ENCODE results near the gene NAIF1. TPM values are rescaled to one million over a fixed set of nuclear protein-coding genes. Genes with fewer than 3 reads are reported as not detected.

Gene NAIF1
- total and polyA plus RNA-seq, 10 donors: 9.3 to 15.4 (median 11.5) TPM

DNA sequence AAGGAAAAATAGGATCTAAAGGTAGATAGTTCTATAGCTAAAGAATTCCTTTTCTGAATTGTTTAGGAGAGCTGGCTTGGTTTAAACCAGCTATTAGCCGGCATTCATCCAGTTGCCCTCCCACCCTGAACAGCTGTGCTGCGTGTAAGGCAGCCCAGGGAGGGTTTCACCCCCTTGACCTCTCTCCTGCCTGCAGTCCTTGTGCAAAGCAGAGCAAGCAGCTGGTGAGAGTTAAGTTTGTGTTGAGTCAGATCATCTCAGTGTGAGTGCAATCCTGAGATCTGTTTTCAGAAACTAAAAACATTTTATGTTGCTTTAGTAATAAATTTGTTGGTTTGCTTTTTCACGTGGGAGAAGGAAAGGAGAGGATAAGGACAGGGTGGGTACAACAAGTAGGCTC, 13.9 kb upstream of the NAIF1 start:
- TF ChIP-seq POLR2A (IDR thresholded peaks at IDR 0.05) (no peak), POLR2AphosphoS5 (IDR thresholded peaks at IDR 0.05) (peak in 2 of 3 donors; percentile 65 to 83)
- TF ChIP-seq, protein P1, sequence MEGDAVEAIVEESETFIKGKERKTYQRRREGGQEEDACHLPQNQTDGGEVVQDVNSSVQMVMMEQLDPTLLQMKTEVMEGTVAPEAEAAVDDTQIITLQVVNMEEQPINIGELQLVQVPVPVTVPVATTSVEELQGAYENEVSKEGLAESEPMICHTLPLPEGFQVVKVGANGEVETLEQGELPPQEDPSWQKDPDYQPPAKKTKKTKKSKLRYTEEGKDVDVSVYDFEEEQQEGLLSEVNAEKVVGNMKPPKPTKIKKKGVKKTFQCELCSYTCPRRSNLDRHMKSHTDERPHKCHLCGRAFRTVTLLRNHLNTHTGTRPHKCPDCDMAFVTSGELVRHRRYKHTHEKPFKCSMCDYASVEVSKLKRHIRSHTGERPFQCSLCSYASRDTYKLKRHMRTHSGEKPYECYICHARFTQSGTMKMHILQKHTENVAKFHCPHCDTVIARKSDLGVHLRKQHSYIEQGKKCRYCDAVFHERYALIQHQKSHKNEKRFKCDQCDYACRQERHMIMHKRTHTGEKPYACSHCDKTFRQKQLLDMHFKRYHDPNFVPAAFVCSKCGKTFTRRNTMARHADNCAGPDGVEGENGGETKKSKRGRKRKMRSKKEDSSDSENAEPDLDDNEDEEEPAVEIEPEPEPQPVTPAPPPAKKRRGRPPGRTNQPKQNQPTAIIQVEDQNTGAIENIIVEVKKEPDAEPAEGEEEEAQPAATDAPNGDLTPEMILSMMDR (IDR thresholded peaks at IDR 0.05 in 8 of 11, conservative IDR thresholded peaks at IDR 0.05 in 3 of 11): no peak
- no peak for DNase-seq
- intact Hi-C loops (cut with DNase I; ENCODE audit: low total_unique reads): no loop called here
- H3K27ac ChIP-seq: peak overlapping the region in 7 of 8 donors; percentile 49 to 68 (median 63)
- H3K9me3 ChIP-seq: no peaks in the 10 kb centered on the region
- H3K27me3 ChIP-seq (replicated peaks in 1 of 7): no peaks in the 10 kb centered on the region
- 64 to 72% (median 68%) methylated on average over 3 of the region's 3 CpGs for WGBS, 5 donors
- H3K4me1 ChIP-seq: peaks cover 19 to 87% (median 58%) of the 10 kb centered on the region in 6 donors
- H3K36me3 ChIP-seq: peaks cover 0 to 31% (median 0%) of the 10 kb centered on the region in 6 donors
- H3K4me3 ChIP-seq: no peak overlapping the region

DNA sequence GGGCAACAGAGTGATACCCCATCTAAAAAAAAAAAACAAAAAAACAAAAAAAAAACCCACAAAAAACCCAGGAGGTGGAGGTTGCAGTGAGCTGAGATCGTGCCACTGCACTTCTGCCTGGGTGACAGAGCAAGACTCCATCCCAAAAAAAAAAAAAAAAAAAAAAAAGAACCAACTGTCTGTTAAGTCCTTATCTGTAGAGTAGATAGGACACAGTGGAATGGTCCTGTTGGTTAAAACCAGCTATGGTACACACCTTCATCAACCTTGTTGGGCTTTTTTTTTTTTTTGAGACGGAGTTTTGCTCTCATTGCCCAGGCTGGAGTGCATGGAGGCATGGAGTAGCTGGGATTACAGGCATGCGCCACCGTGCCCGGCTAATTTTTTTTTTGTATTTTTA, 13.1 kb upstream of the NAIF1 start:
- Histone ChIP-seq H3K9me3 (no peaks in the 10 kb centered on the region), H3K27ac (peak overlapping the region in 3 of 8 donors; percentile 7 to 68 (median 49)), H3K36me3 (peaks cover 0 to 23% (median 0%) of the 10 kb centered on the region in 6 donors), H3K4me3 (no peak overlapping the region), H3K27me3 (replicated peaks in 1 of 7) (no peaks in the 10 kb centered on the region), H3K4me1 (peaks cover 21 to 88% (median 59%) of the 10 kb centered on the region in 6 donors)
- 87 to 95% (median 91%) methylated on average over 5 of the region's 5 CpGs for WGBS, 5 donors
- intact Hi-C loops (cut with DNase I; ENCODE audit: low total_unique reads): no loop called here
- no peak for DNase-seq
- no peak for TF ChIP-seq POLR2A (IDR thresholded peaks at IDR 0.05)
- TF ChIP-seq POLR2AphosphoS5 (IDR thresholded peaks at IDR 0.05): no peak
- TF ChIP-seq, protein P1 (IDR thresholded peaks at IDR 0.05 in 8 of 11, conservative IDR thresholded peaks at IDR 0.05 in 3 of 11): no peak

DNA sequence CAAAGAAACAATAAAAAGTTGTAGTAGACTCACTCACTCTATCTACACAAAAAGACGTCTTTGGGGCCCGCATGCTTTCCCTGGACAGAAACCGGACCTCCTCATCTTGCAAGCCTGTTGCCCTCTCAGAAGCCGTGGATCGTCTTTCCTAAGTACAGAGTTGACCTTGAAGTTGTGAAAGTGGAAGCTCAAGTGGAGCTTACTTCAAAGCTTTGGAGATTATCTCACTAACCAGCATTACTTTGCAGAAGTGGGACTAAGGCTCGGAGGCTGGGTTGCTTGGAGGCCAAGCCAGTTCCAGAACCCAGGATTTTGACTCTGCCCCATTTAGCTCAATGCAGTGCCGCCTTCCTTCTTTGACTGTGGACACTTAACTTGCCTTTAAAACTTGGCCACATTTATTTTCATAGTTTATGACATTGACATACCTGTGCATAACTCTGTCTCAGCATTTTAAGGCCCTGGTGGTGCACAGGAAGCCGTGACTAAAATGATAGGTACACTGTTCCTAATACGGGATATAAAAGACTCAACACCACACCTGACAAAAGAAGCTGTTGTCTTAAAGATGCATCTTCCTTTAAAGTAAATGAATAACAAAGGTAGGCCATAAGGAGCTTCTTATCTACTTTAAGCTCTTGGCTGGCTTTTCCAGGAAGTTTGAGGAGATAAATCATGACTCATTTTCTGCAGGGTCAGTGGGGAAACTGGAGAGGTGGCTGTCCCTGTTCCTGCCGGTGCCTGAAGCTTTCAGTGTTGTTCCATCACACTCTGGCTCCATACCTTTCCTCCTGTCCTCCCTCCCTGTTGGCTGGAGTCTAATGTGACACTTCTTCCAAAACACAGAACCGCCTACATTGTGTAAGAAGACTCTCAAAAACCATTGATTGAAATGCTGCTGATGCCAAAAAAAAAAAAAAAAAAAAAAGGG, 11.6 kb upstream of the NAIF1 start:
- H3K4me1 ChIP-seq: peaks cover 33 to 91% (median 64%) of the 10 kb centered on the region in 6 donors
- TF ChIP-seq POLR2A (IDR thresholded peaks at IDR 0.05): no peak
- TF ChIP-seq, protein P1 (IDR thresholded peaks at IDR 0.05 in 8 of 11, conservative IDR thresholded peaks at IDR 0.05 in 3 of 11): no peak
- no peak for TF ChIP-seq POLR2AphosphoS5 (IDR thresholded peaks at IDR 0.05)
- H3K9me3 ChIP-seq: no peaks in the 10 kb centered on the region
- no peak for DNase-seq
- peaks cover 0 to 18% (median 0%) of the 10 kb centered on the region in 6 donors for H3K36me3 ChIP-seq
- intact Hi-C loops (cut with DNase I; ENCODE audit: low total_unique reads): no loop called here
- no peaks in the 10 kb centered on the region for H3K27me3 ChIP-seq (replicated peaks in 1 of 7)
- H3K27ac ChIP-seq: peak overlapping the region in 5 of 8 donors; percentile 25 to 57 (median 46)
- H3K4me3 ChIP-seq: no peak overlapping the region
- 47 to 66% (median 54%) methylated on average over 11 of the region's 11 CpGs for WGBS, 5 donors

Measured in spleen (tissue), 11 donors.